ENCODE results near the gene BCORL1. TPM values are rescaled to one million over a fixed set of nuclear protein-coding genes. Genes with fewer than 3 reads are reported as not detected.

Gene BCORL1
- total RNA-seq, 3 donors from 2014 or later (not counting 1 experiment from before 2014, with no cell fraction given): 6.5 to 10.5 (median 9.9) TPM

- H3K4me1 Mint-ChIP-seq: peaks cover 1 to 2% of the 10 kb centered on the region in 2 donors
- no peaks in the 10 kb centered on the region for H3K27me3 Mint-ChIP-seq (ENCODE audit: low read depth in 2 of 2)
- Histone ChIP-seq H3K4me3 (ENCODE audit: low read length) (no peak overlapping the region), H3K36me3 (ENCODE audit: control insufficient read depth, insufficient read depth, low read length) (peaks cover 52% of the 10 kb centered on the region), H3K4me1 (ENCODE audit: control insufficient read depth, insufficient read depth, low read length) (no peaks in the 10 kb centered on the region), H3K9me3 (ENCODE audit: control insufficient read depth, insufficient read depth, low read length) (no peaks in the 10 kb centered on the region), H3K27me3 (ENCODE audit: control insufficient read depth, insufficient read depth, low read length) (no peaks in the 10 kb centered on the region), H3K27ac (ENCODE audit: low read length) (no peak overlapping the region)
- intact Hi-C loops (cut with micrococcal nuclease): no loop called here
- DNase-seq: no peak
- no peak overlapping the region for H3K4me3 Mint-ChIP-seq
- no peak for TF ChIP-seq CTCF (IDR thresholded peaks at IDR 0.05)
- ATAC-seq: no peak
- H3K9me3 Mint-ChIP-seq: no peaks in the 10 kb centered on the region
- WGBS (ENCODE audit: insufficient coverage): 51% methylated on average over 7 of the region's 10 CpGs
- H3K36me3 Mint-ChIP-seq: no peaks in the 10 kb centered on the region
- peak overlapping the region in 1 of 2 donors; percentile 29 for H3K27ac Mint-ChIP-seq
These were observed 89.9 kb downstream of the BCORL1 start for GRCh38 chrX:130072345-130072740.

DNA sequence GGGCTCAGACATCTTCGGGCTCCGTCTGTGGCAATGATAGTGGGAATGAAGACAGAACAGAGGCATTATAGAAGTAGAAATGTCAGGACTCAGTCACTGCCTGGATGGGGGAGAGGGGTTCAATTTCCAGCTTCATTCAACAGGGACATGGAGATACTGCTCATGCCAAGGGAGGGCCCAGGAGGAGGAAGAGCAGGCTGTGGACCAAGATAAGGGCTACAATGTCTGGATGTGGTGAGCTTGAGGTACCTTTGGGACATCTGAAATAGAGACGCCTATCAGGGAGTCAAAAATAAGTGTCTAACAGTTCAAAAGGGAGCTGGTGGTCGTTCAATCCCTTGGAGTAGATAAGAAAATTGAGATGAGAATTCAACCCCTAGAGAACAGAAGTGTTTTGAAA, 93.3 kb downstream of the BCORL1 start:
- Histone ChIP-seq H3K27me3 (ENCODE audit: control insufficient read depth, insufficient read depth, low read length) (no peaks in the 10 kb centered on the region), H3K36me3 (ENCODE audit: control insufficient read depth, insufficient read depth, low read length) (peaks cover 38% of the 10 kb centered on the region), H3K4me3 (ENCODE audit: low read length) (no peak overlapping the region), H3K27ac (ENCODE audit: low read length) (no peak overlapping the region), H3K9me3 (ENCODE audit: control insufficient read depth, insufficient read depth, low read length) (no peaks in the 10 kb centered on the region), H3K4me1 (ENCODE audit: control insufficient read depth, insufficient read depth, low read length) (peaks cover 12% of the 10 kb centered on the region)
- DNase-seq: no peak
- H3K27ac Mint-ChIP-seq: peak overlapping the region in 1 of 2 donors; percentile 73
- WGBS (ENCODE audit: insufficient coverage): 82% methylated on average over 4 of the region's 4 CpGs
- H3K4me3 Mint-ChIP-seq: no peak overlapping the region
- no peaks in the 10 kb centered on the region for H3K36me3 Mint-ChIP-seq
- intact Hi-C loops (cut with micrococcal nuclease): no loop called here
- ATAC-seq: no peak
- H3K4me1 Mint-ChIP-seq: peaks cover 9% of the 10 kb centered on the region in 2 donors
- H3K9me3 Mint-ChIP-seq: no peaks in the 10 kb centered on the region
- no peak for TF ChIP-seq CTCF (IDR thresholded peaks at IDR 0.05)
- H3K27me3 Mint-ChIP-seq (ENCODE audit: low read depth in 2 of 2): no peaks in the 10 kb centered on the region

GRCh38 chrX:130079824-130080406, 97.5 kb downstream of the BCORL1 start:
- Mint-ChIP-seq H3K27me3 (ENCODE audit: low read depth in 2 of 2) (no peaks in the 10 kb centered on the region), H3K36me3 (no peaks in the 10 kb centered on the region), H3K4me1 (peaks cover 39 to 43% of the 10 kb centered on the region in 2 donors), H3K9me3 (no peaks in the 10 kb centered on the region), H3K27ac (peak overlapping the region; percentile 84 to 88), H3K4me3 (peak overlapping the region; percentile 78)
- no peak for ATAC-seq
- no peaks in the 10 kb centered on the region for H3K27me3 ChIP-seq (ENCODE audit: control insufficient read depth, insufficient read depth, low read length)
- intact Hi-C loops (cut with micrococcal nuclease): loop anchor here (1.0 to 5.0 kb wide), 2 partner anchors 92 to 112 kb away; partner anchors contain the start of gene RAB33A
- peak overlapping the region; percentile 89 for H3K27ac ChIP-seq (ENCODE audit: low read length)
- DNase-seq: peak in 1 of 2 donors; percentile 83
- peaks cover 15% of the 10 kb centered on the region for H3K36me3 ChIP-seq (ENCODE audit: control insufficient read depth, insufficient read depth, low read length)
- no peaks in the 10 kb centered on the region for H3K9me3 ChIP-seq (ENCODE audit: control insufficient read depth, insufficient read depth, low read length)
- no peak overlapping the region for H3K4me3 ChIP-seq (ENCODE audit: low read length)
- H3K4me1 ChIP-seq (ENCODE audit: control insufficient read depth, insufficient read depth, low read length): peaks cover 54% of the 10 kb centered on the region
- WGBS (ENCODE audit: insufficient coverage): 71% methylated on average over 5 of the region's 9 CpGs
- peak; percentile 58 for TF ChIP-seq CTCF (IDR thresholded peaks at IDR 0.05)
